ENCODE measurements around the gene NFIX. TPM values are rescaled to one million over a fixed set of nuclear protein-coding genes. Genes with fewer than 3 reads are reported as not detected.

Gene NFIX
- total and polyA plus RNA-seq, 2 experiments from 2014 or later, result 0.06 to 0.14 TPM

- no peak for TF ChIP-seq REST (IDR thresholded peaks at IDR 0.05; ENCODE audit: unreplicated experiment)
- no peak for TF ChIP-seq STAT1 (IDR thresholded peaks at IDR 0.05; ENCODE audit: unreplicated experiment)
- TF ChIP-seq EZH2 (IDR thresholded peaks at IDR 0.05; ENCODE audit: low read depth, unreplicated experiment), result no peak
- TF ChIP-seq POLR2AphosphoS5 (IDR thresholded peaks at IDR 0.05; ENCODE audit: low read depth), result no peak
- no peak for TF ChIP-seq ZNF114 (CRISPR knock-in tag; IDR thresholded peaks at IDR 0.05)
- TF ChIP-seq, protein P1, sequence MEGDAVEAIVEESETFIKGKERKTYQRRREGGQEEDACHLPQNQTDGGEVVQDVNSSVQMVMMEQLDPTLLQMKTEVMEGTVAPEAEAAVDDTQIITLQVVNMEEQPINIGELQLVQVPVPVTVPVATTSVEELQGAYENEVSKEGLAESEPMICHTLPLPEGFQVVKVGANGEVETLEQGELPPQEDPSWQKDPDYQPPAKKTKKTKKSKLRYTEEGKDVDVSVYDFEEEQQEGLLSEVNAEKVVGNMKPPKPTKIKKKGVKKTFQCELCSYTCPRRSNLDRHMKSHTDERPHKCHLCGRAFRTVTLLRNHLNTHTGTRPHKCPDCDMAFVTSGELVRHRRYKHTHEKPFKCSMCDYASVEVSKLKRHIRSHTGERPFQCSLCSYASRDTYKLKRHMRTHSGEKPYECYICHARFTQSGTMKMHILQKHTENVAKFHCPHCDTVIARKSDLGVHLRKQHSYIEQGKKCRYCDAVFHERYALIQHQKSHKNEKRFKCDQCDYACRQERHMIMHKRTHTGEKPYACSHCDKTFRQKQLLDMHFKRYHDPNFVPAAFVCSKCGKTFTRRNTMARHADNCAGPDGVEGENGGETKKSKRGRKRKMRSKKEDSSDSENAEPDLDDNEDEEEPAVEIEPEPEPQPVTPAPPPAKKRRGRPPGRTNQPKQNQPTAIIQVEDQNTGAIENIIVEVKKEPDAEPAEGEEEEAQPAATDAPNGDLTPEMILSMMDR (conservative IDR thresholded peaks at IDR 0.05; ENCODE audit: low read depth in 2 of 2), result no peak
- no peak for TF ChIP-seq ZNF331 (CRISPR knock-in tag; IDR thresholded peaks at IDR 0.05; ENCODE audit: low read depth)
- TF ChIP-seq CREB1 (CRISPR knock-in tag; IDR thresholded peaks at IDR 0.05; ENCODE audit: low read depth), result no peak
- no peak for TF ChIP-seq NANOG (IDR thresholded peaks at IDR 0.05; ENCODE audit: borderline replicate concordance)
Measured at GRCh38 chr19:13101590-13102415, 106.5 kb downstream of the NFIX start (continued).

- peak overlapping the region; percentile 23; the same call in 1 of the 3 replicates for H3K4me3 Mint-ChIP-seq
- Histone ChIP-seq H3K27me3 (ENCODE audit: insufficient read depth) (peaks cover 54% of the 10 kb centered on the region), H3K4me3 (peak overlapping the region; percentile 56), H3K27ac (ENCODE audit: low read depth) (no peak overlapping the region), H3K4me1 (ENCODE audit: insufficient read depth) (peaks cover 25% of the 10 kb centered on the region), H3K79me2 (replicated peaks; ENCODE audit: insufficient read depth) (no peaks in the 10 kb centered on the region), H3F3A (replicated peaks; ENCODE audit: low read depth) (peaks cover 21% of the 10 kb centered on the region), H3K36me3 (ENCODE audit: insufficient read depth) (no peaks in the 10 kb centered on the region), H4K20me1 (replicated peaks; ENCODE audit: insufficient read depth) (peaks cover 5% of the 10 kb centered on the region; the same call in 1 of the 2 replicates), H3K4me2 (peak overlapping the region; percentile 83), H2AFZ (peak overlapping the region; percentile 69), H3K9me2 (ENCODE audit: insufficient read depth) (no peaks in the 10 kb centered on the region)
- DNase-seq (ENCODE audit: low spot score), result no peak
- H3K27ac Mint-ChIP-seq, result no peak overlapping the region
- peaks cover 3% of the 10 kb centered on the region for H3K36me3 Mint-ChIP-seq (ENCODE audit: low read depth)
- no peaks in the 10 kb centered on the region for H3K9me3 Mint-ChIP-seq
- H3K4me1 Mint-ChIP-seq, result peaks cover 9% of the 10 kb centered on the region; the same call in 2 of the 3 replicates
- peak; percentile 10 for ATAC-seq
- H3K27me3 Mint-ChIP-seq (ENCODE audit: insufficient read depth, low read depth, poor library complexity), result peaks cover 47% of the 10 kb centered on the region
- TF ChIP-seq EZH2phosphoT487 (IDR thresholded peaks at IDR 0.05; ENCODE audit: unreplicated experiment), result no peak
- TF ChIP-seq JUNB (IDR thresholded peaks at IDR 0.05; ENCODE audit: unreplicated experiment), result no peak
- no peak; the same call in 1 of the 2 replicates for TF ChIP-seq POLR2AphosphoS5 (IDR thresholded peaks at IDR 0.05; ENCODE audit: low read depth)
- no peak for TF ChIP-seq ZNF114 (CRISPR knock-in tag; IDR thresholded peaks at IDR 0.05)
- no peak for TF ChIP-seq ZNF331 (CRISPR knock-in tag; IDR thresholded peaks at IDR 0.05; ENCODE audit: low read depth)
- TF ChIP-seq EZH2 (IDR thresholded peaks at IDR 0.05; ENCODE audit: low read depth, unreplicated experiment), result no peak
- TF ChIP-seq, protein P2, sequence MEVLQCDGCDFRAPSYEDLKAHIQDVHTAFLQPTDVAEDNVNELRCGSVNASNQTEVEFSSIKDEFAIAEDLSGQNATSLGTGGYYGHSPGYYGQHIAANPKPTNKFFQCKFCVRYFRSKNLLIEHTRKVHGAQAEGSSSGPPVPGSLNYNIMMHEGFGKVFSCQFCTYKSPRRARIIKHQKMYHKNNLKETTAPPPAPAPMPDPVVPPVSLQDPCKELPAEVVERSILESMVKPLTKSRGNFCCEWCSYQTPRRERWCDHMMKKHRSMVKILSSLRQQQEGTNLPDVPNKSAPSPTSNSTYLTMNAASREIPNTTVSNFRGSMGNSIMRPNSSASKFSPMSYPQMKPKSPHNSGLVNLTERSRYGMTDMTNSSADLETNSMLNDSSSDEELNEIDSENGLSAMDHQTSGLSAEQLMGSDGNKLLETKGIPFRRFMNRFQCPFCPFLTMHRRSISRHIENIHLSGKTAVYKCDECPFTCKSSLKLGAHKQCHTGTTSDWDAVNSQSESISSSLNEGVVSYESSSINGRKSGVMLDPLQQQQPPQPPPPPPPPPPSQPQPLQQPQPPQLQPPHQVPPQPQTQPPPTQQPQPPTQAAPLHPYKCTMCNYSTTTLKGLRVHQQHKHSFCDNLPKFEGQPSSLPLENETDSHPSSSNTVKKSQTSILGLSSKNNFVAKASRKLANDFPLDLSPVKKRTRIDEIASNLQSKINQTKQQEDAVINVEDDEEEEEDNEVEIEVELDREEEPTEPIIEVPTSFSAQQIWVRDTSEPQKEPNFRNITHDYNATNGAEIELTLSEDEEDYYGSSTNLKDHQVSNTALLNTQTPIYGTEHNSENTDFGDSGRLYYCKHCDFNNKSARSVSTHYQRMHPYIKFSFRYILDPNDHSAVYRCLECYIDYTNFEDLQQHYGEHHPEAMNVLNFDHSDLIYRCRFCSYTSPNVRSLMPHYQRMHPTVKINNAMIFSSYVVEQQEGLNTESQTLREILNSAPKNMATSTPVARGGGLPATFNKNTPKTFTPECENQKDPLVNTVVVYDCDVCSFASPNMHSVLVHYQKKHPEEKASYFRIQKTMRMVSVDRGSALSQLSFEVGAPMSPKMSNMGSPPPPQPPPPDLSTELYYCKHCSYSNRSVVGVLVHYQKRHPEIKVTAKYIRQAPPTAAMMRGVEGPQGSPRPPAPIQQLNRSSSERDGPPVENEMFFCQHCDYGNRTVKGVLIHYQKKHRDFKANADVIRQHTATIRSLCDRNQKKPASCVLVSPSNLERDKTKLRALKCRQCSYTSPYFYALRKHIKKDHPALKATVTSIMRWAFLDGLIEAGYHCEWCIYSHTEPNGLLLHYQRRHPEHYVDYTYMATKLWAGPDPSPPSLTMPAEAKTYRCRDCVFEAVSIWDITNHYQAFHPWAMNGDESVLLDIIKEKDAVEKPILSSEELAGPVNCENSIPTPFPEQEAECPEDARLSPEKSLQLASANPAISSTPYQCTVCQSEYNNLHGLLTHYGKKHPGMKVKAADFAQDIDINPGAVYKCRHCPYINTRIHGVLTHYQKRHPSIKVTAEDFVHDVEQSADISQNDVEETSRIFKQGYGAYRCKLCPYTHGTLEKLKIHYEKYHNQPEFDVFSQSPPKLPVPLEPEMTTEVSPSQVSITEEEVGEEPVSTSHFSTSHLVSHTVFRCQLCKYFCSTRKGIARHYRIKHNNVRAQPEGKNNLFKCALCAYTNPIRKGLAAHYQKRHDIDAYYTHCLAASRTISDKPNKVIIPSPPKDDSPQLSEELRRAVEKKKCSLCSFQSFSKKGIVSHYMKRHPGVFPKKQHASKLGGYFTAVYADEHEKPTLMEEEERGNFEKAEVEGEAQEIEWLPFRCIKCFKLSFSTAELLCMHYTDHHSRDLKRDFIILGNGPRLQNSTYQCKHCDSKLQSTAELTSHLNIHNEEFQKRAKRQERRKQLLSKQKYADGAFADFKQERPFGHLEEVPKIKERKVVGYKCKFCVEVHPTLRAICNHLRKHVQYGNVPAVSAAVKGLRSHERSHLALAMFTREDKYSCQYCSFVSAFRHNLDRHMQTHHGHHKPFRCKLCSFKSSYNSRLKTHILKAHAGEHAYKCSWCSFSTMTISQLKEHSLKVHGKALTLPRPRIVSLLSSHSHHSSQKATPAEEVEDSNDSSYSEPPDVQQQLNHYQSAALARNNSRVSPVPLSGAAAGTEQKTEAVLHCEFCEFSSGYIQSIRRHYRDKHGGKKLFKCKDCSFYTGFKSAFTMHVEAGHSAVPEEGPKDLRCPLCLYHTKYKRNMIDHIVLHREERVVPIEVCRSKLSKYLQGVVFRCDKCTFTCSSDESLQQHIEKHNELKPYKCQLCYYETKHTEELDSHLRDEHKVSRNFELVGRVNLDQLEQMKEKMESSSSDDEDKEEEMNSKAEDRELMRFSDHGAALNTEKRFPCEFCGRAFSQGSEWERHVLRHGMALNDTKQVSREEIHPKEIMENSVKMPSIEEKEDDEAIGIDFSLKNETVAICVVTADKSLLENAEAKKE (CRISPR knock-in tag; IDR thresholded peaks at IDR 0.05), result no peak
- no peak for TF ChIP-seq CREB1 (CRISPR knock-in tag; IDR thresholded peaks at IDR 0.05; ENCODE audit: low read depth)
Measured at GRCh38 chr19:13102416-13102665, 107.1 kb downstream of the NFIX start.

All from GM23338 (cell line).